Measurements from ENCODE around the gene SNRPF.

The SNRPF gene

DNA sequence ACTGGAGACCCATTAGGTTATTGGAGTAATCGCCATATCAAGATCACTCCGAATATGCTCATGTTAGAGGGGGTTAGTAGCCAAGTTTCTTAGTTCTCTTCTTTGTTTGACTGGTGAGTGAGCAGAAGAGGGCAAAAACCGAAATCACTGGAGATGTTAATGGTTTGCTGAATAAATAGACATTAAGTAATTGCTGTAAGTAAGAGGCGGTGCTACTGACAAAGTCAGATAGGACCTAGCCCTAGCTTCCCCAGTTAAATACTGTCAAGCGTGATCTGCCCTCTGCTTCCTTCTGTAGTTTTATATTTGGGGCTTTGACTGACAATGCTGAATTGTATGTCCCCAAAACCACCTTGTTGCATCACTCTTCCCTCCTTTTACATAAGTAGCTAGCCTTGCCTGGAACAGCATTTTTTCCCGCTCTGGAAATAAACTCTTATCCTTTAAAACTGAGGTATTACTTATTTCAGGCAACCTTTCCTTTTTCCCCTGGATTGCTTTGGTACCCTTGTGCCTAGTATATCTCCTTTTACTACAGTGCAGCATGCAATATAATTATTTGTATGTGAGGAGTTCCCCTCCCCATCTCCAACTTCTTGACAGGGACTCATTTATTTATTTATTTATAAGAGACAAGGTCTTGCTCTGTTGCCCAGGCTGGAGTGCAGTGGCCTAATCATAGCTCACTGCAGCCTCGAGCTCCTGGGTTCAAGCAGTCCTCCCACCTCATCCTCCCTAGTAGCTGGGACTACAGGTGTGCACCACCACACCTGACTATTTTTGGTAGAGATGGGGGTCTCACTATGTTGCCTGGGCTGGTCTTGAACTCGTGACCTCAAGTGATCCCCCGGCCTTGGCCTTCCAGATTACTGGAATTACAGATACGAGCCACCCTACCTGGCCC lies 1.4 kb downstream of the SNRPF start:
- DNase-seq = no peak

DNA sequence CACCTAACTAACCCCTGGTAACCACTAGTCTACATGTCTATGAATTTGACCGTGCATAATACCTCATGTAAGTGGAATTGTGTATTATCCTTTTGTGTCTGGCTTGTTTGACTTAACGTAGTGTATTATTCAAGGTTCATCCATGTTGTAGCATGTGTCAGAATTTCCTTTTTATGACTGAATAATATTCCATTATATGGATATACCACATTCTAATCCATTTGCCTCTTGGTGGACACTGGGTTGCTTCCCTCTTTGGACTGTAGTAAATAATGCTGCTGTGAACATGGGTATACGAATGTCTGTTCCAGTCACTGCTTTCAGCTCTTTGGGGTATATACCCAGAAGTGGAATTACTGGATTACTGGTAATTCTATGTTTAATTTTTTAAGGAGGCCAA lies 3.3 kb downstream of the SNRPF start:
- no peak for DNase-seq

DNA sequence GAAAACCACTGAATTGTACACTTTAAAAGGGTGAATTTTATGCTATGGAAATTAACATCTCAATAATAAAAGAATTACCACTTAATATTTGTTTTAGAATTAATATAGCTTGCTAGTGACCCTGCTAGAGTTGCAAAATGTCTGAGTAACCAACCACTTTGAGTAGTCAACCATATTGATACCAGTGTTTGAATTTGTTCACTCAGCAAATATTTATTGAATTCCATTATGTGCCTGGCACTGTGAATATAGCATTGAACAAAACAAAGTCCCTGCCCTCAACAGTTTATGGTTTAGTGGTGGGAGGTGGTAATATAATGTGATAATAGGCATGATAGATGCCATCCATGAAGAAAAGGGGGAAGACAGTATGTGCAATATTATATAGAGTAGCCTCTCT lies 4.6 kb downstream of the SNRPF start:
- DNase-seq = no peak

DNA sequence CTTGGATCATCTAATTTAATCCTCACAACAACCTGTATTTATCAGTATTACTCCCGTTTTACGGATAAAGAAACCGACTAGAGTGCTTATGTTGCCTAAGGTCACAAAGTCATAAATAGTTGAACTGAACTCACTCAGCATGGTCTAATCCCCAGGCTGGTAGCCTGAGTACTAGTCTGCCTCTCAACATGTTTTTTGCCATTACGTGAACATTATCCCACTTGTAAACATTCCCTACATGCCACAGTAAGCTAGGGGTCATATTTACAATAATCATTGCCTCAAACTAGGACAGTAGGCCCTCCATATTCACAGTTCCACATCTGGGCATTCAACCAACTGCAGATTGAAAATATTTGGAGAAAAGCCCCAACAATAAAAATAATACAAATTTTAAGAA lies 12.1 kb downstream of the SNRPF start:
- DNase-seq = no peak

DNA sequence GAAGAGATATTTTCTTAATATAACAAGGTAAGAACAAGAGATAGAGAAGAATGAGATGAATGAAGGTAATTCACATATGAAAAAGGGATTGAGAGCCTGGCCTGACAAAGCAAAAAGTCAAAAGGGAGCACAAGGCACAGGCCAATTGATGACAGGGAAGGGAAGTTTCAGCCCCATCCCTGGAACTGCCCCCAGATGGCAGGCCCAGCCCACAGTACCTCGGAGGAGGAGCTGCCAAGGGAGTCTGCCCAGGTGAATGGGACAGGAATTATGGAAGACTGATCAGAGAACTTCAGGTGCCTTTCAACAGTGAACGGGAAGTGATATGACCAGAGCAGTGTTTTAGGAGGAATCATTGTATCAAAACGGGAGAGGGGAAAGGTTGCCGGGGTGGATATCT lies 15.7 kb downstream of the SNRPF start:
- DNase-seq = no peak

GRCh38 chr12:95877622-95878021 lies 18.9 kb downstream of the SNRPF start:
- DNase-seq = no peak

DNA sequence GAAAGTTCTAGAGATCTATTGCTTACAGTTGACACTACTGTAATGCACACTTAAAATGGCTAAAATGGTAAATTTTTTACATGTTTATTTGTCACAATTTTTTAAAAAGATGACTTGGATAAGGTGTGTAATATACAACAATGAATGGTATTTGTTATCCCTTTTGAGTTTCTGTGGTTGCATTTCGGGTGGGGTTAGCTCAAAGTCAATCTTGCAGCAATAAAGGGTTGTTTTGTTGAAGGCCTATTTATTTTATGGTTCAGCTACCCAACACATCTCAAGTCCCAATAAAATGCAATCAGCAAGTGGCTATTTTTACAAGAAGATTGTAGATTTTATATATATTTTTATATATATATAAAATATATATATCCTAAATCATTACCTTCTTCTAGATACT lies 22.1 kb downstream of the SNRPF start:
- no peak for DNase-seq

DNA sequence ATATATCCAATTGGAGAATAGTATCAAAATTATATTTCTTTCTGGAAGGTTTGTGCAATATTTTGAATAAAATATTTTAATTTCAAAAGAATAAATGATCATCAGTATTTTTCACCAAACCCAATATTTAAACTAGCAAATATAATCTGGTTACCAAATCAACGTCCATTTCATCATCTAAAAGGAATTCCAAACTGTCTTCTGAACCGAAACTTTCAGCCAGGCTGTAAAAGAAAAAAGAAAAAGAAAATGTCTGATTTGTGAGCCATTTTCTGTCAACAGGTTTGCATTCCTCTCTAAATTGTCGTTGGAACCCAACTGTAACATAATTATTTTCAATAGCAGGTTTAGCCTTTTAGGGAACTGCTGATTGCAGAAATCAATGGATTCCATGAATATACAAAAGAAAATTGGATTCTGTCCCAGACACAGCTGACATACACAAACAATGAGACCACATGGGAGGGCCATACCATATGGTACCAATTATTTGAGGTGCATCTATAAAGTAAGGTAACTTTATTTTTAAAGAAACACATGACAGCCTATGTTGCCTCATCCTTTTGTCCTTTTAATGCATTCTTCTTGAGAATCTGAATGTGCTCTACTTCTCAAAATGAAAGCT lies 22.7 kb downstream of the SNRPF start:
- DNase-seq = peak; percentile 22

GRCh38 chr12:95882080-95882479 lies 23.3 kb downstream of the SNRPF start:
- peak; percentile 45 for DNase-seq

GRCh38 chr12:95882873-95883272 lies 24.1 kb downstream of the SNRPF start:
- no peak for DNase-seq

DNA sequence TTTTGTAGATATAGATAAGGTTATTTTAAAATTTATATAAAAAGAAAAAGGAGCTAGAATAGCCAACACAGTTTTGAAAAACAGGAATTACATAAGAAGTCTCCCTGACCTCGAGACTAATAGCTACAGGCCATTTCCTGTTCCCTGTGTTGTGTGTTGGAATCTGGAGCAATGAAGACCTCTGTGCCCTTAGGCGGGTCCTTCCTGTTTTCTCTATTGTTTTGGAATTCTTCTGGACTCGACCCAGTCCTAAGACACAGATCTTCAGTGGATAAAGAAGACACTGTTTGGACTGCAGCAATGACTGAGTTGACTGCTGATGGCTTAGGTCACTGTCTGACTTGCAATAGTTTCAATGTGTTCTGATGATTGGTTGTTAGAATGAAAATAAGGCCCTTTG lies 26.2 kb downstream of the SNRPF start:
- no peak for DNase-seq

- no peak for DNase-seq
These were observed 28.6 kb downstream of the SNRPF start for GRCh38 chr12:95887311-95887710.

DNA sequence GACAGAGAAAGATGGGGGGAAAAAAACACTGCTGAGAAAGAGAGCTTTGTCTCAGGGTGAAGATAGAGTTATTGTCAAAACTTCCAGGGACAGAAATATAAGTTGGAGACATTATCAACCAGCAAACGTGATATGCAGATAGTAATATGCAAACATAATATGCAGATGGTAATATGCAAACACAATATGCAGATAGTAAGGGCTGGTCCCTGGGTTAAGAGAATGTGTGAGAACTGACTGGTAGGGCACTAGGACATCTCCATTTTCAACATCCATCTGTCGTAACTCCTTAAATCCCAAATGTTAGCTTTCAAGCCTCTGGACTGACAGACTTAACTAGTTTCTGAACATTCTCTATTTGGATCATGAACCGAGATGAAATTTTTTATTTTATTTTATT lies 32.2 kb downstream of the SNRPF start:
- DNase-seq = no peak

DNA sequence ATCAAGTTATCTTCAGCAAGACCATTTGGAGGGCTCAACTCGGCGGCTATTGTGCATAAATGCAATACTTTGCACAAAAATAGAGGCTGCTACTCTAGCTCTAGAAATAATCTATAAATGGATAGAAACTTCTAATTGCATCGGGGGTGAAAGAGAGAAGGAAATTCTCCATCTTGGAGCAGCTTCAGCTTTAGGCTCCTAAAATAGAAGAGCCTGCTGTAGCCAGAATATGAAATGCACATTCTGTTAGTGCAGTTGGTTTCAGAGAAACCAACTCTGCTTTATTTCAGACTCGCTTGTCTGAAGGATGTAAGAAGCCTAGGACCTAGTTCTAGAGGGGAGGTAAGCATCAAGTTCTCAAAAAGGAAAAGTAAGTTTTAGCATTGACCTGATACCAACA lies 38.1 kb downstream of the SNRPF start:
- no peak for DNase-seq

DNA sequence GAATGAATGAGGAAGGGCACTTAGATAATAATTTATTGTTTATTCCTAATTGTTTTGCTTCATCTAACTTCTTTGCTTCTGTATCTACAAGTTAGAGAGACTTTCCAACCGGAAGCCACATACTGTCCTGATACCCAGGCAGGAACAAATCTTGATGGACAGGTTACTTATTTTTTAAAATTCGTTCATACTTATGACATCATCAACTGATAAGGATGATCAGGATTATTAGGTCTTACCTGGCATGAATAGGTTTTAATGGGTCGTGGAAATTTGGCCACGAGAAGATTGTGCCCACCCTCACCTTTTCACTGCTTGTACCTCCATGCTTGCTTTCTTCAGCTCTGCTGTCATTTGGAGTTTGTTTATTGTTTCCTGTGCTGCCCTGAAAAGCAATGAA lies 39.3 kb downstream of the SNRPF start:
- no peak for DNase-seq

- DNase-seq = peak; percentile 47
These were observed 49.8 kb downstream of the SNRPF start for GRCh38 chr12:95908573-95908972.

DNA sequence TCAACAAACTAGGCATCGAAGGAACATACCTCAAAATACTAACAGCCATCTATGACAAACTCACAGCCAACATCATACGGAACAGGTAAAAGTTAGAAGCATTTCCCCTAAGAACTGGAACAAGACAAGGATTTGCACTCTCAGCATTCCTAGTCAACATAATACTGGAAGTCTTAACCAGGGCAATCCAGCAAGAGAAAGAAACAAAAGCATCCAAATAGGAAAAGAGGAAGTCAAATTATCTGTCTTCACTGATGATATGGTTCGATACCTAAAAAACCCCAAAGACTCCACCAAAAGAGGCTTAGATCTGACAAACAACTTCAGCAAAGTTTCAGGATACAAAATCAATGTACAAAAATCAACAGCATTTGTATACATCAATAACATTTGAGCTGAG lies 51.1 kb downstream of the SNRPF start:
- no peak for DNase-seq
